GM12865 (cell line): ENCODE results near the gene GADD45B.

Experiments used
- DNase-seq: peaks from one replicate; pipeline ENCODE4 v3.0.0; 2010; ENCODE audit warnings: low read depth
- H3K4me3 ChIP-seq: 2 replicates; pipeline ENCODE4 v1.5.1; 2011; ENCODE audit warnings: mild to moderate bottlenecking, low read depth, low read length, control low read depth
- TF ChIP-seq, protein P1 (sequence below): IDR thresholded peaks from 2 replicates; pipeline ENCODE4 v1.5.1; 2011; ENCODE audit warnings: low read length, control low read depth, low read depth, inconsistent platforms; ENCODE audit not compliant: insufficient read depth; ENCODE audit errors: missing control alignments

The GADD45B gene

DNA sequence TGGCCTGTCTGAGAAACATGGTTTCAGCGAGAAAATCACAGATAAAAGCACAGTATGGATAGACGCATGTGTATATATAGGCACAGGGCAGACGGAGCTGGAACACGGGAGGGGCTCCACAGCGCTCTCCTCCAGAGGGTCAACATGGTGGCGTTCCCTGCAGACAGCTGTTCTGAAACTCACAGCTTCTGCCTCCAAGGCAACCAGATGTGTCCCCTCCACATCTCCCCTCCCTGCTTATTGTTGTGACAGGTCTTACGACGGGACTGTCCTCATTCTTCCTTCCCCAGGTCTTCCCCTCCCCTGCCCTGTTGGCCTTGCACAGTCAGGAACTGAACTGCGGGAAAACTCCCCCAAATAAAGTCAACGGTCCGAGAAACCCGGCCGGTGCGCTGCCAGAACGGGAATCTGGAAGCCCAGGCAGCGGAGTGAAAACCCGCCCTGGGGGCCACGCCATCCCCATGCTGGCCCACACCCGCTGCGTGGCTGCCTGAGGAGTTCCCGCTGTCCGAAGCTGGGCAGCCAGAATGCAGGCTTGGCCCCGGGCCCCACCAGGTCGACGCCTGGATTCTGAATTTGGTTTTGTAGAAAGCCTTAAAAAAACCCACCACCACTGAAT, 45.9 kb upstream of the GADD45B start:
- DNase-seq, result no peak
- TF ChIP-seq, protein P1, sequence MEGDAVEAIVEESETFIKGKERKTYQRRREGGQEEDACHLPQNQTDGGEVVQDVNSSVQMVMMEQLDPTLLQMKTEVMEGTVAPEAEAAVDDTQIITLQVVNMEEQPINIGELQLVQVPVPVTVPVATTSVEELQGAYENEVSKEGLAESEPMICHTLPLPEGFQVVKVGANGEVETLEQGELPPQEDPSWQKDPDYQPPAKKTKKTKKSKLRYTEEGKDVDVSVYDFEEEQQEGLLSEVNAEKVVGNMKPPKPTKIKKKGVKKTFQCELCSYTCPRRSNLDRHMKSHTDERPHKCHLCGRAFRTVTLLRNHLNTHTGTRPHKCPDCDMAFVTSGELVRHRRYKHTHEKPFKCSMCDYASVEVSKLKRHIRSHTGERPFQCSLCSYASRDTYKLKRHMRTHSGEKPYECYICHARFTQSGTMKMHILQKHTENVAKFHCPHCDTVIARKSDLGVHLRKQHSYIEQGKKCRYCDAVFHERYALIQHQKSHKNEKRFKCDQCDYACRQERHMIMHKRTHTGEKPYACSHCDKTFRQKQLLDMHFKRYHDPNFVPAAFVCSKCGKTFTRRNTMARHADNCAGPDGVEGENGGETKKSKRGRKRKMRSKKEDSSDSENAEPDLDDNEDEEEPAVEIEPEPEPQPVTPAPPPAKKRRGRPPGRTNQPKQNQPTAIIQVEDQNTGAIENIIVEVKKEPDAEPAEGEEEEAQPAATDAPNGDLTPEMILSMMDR, result no peak
- H3K4me3 ChIP-seq, result no peak overlapping the region

DNA sequence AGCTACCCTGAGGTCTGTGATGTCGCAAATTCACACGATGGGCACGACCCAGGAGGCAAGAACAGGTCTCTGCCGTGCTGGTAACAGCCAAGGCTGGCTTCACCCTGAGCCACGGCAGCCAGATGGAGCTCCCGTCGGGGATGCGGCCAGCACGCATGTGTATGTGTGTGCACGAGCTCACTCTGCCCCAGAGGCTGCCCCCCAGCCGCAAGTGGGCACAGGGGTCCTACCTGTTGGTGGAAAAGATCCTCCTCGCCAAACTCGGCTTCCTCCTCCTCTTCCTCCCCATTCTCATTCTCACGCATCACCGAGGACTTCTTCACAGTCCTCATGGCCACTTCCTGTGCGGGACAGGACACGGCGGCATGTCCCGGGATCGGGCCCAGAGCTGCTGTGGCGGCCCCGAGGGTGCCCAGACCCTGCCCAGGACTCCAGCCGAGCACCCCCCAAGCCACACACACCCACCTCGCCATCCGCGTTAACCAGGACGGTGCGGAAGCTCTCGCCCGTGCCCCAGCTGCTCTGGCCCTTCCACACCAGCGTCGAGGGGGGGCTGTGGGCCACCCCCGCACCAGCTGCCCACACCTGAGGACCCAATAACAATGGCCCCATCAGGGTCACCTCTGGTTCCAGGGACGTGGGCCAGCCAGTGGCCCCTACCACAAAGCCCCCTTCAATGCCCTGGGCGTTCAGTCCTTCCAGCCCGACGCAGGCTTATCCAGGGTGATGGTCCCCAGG, 44.4 kb upstream of the GADD45B start:
- TF ChIP-seq, protein P1, result no peak

DNA sequence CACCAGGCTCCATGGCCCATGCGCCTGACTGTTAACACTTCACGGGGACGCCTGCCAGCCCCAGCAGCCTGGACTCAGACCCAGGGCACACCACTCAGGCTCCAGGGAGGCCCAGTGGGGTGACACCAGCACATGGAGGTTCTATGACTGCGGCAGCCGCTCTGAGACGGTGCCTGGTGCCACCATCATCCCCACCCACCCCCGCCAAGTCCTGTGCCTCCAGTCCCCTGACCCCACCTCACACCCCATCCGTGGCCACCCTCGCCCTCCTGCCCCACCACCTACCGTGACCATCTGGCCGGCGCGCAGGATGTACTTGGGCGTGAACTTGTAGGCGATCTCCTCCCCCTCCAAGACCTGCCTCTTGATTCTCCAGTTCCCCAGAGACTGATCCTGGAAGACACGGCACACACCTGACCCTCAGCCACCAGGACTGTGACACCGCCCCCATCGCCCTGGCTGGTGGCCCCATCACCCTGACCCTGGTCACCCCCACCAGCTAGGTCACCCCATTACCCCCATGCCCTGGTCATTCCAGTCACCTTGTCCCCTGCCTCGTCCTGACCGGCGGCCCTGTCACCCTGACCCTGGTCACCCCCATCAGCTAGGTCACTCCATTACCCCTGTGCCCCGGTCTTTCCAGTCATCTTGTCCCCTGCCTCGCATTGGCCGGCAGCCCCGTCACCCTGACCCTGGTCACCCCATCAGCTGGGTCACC, 43.6 kb upstream of the GADD45B start:
- no peak for DNase-seq
- TF ChIP-seq, protein P1, result no peak
- H3K4me3 ChIP-seq, result no peak overlapping the region

More for the DNA sequence above, 44.4 kb upstream of the GADD45B start:
- no peak overlapping the region for H3K4me3 ChIP-seq
- DNase-seq, result no peak

DNA sequence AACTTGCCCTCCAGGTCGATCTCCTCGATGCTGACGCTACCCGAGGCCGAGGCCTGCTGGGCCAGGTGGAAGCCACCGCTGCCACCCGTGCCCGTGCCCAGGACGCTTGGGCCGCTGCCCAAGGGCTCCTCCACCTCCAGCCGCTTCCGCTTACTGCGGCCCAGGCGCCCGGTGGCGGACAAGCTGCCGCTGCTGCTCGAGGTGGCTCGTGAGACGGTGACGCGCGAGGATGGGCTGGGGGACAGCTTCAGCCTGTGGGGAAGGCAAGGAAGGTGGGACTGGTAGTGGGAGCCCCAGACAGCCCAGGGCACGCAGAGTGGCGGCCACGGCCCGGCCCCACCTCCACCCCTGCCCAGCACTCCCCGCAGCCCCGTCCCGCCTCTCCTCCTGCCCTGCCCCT, 42.1 kb upstream of the GADD45B start:
- no peak overlapping the region for H3K4me3 ChIP-seq
- no peak for DNase-seq
- TF ChIP-seq, protein P1, result no peak

DNA sequence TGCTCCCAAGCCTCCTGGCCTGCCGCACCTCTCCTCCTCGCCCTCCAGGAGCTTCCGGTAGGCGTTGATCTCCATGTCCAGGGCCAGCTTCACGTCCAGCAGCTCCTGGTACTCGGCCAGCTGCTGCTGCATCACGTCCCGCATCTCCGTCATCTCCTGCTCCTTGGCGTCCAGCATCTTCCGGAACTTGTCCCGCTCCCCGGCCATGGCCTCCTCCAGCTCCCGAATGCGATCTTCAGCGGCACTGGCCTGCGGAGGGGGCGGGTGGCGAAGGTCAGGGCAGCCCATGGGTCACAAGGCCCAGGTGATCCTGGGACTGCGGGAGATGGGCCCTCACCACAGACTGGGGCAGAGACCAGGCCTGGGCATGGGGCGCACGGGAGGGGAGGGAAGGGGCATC, 41.7 kb upstream of the GADD45B start:
- TF ChIP-seq, protein P1, result no peak
- no peak overlapping the region for H3K4me3 ChIP-seq
- DNase-seq, result no peak

DNA sequence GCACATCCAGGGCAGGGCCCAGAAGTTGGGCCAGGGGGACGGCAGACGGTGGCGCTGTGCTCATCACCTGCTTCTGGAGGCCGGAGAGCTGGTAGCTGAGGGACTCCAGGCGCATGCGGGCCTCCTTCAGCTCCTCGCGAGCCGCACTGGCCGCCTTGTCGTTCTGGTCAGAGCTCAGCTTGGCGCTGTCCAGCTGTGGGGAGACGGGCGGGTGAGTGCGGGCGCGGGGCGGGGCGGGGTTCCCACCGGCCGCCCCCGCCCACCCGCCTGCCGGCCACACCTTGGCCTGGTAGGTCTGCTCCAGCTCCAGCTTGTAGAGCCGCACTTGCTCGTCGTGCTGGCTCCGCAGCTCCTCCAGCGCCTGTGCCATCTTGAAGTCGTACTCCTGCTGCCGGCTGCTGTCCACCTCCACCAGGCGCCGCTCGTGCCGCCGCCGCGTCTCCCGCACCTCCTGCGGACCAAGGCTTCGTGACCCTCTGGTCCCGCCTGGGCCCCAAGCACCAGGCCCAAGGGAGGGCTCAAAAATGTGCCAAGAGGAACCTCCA, 41.1 kb upstream of the GADD45B start:
- no peak for DNase-seq
- no peak overlapping the region for H3K4me3 ChIP-seq
- TF ChIP-seq, protein P1, result no peak
